ENCODE results near the gene PTPRG.

- no peak for TF ChIP-seq CTCF (IDR thresholded peaks at IDR 0.05)
- TF ChIP-seq POLR2AphosphoS5 (IDR thresholded peaks at IDR 0.05; ENCODE audit: low read depth, low read length) = no peak
Measured at GRCh38 chr3:61687663-61688306, 126.4 kb downstream of the PTPRG start.

Data from Panc1 (cell line).